ENCODE measurements around the gene NFIC.
A peak's percentile ranks its signal among the peaks of the same experiment; 100 is the strongest.

The NFIC gene

DNA sequence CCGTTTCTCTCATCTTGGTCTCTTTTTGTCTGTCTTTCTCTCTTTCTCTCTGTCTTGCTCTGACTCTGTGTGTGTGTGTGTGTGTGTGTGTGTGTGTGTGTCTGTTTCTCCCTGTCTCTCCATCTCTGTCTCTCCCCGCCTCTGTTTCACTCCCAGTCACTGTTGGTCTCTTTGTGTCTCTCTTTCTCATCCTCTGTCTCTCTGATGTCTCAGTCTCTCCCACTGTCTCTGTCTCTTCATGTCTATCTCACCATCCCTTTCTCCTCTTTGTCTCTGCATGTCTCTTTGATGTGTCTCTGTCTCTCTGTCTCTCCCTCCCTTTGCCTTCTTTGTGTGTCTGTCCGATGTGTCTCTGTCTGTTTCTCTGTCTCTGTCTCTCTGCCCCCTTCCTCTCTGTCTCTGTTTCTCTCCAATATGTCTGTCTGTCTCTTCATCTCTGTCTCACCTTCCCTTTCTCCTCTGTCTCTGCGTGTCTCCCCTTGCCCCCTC, 2.5 kb downstream of the NFIC start:
- peak overlapping the region; percentile 82 for H3K4me3 ChIP-seq (replicated peaks; ENCODE audit: low read depth, low read length)
- TF ChIP-seq, protein P1, sequence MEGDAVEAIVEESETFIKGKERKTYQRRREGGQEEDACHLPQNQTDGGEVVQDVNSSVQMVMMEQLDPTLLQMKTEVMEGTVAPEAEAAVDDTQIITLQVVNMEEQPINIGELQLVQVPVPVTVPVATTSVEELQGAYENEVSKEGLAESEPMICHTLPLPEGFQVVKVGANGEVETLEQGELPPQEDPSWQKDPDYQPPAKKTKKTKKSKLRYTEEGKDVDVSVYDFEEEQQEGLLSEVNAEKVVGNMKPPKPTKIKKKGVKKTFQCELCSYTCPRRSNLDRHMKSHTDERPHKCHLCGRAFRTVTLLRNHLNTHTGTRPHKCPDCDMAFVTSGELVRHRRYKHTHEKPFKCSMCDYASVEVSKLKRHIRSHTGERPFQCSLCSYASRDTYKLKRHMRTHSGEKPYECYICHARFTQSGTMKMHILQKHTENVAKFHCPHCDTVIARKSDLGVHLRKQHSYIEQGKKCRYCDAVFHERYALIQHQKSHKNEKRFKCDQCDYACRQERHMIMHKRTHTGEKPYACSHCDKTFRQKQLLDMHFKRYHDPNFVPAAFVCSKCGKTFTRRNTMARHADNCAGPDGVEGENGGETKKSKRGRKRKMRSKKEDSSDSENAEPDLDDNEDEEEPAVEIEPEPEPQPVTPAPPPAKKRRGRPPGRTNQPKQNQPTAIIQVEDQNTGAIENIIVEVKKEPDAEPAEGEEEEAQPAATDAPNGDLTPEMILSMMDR (IDR thresholded peaks at IDR 0.05; ENCODE audit: low read depth, low read length, missing control alignments): no peak
- no peak for DNase-seq (ENCODE audit: extremely low read depth, low read depth)

DNA sequence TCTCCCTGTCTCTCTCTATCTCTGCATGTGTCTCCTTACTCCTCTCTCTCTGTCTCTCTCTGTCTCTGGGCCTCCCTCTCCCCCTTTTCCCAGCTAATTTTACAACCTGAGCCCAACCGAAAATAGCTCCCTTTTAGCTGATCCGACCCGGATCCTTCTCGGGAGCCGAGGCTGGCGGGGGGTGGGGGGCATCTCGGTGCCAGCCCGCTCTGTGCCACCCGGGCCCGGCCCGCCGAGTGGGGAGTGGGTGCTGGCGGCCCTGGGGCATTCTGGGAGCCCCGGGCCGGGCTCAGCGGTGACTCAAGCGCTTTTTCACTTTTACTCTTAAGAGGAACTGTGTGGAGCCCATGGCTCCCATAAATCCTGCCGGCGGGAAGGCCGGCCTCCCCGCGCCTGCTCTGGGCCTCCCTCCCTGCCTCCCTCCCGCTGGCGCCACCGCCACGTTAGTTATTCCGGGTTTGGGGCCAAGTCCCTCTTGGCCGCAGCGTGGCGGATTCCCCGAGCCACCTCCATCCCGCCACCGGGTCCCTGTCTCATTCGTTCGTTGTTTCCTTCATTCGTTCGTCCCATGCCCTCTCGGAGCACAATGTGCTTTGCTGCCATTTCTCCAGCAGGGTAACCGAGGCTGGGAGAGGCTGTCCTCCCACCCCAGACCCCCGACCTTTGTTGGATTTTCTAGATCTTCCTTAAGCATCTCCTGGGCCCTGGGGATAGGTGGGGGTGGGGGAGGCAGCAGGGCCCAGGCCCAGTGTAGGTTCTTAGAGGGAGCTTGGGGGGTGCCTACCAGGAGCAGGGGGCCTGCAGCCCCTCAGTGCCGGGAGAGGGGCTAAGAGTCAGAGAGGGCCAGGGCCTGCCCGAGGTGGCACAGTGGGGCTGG, 3.2 kb downstream of the NFIC start:
- TF ChIP-seq, protein P1 (IDR thresholded peaks at IDR 0.05; ENCODE audit: low read depth, low read length, missing control alignments): no peak
- peak overlapping the region; percentile 82 for H3K4me3 ChIP-seq (replicated peaks; ENCODE audit: low read depth, low read length)
- DNase-seq (ENCODE audit: extremely low read depth, low read depth): no peak

DNA sequence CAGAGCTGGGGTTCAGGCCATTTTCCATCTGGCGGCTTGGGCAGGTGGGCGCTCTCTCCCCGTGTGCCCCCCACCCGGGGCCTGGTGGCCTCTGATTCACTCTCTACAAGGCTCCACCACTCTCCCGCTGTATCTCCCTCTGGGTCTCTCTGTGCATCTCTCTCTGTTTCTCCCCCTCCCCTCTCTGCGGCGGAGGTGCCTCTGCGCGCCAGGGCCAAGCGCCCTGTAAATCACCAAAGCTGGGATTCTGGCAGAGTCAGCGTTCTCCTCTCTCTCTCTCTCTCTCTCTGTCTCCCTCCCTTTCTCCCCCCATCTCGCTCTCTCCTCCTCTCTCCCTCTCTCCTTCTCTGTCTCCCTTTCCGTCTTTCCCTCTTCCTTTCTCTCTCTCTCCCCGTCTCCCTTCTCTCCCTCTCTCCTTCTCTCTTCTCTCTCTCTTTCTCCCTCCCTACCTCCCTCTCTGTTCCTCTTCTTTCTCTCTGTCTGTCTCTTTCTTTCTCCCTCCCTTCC, 3.9 kb downstream of the NFIC start:
- no peak for DNase-seq (ENCODE audit: extremely low read depth, low read depth)
- H3K4me3 ChIP-seq (replicated peaks; ENCODE audit: low read depth, low read length): peak overlapping the region; percentile 82
- TF ChIP-seq, protein P1 (IDR thresholded peaks at IDR 0.05; ENCODE audit: low read depth, low read length, missing control alignments): no peak

DNA sequence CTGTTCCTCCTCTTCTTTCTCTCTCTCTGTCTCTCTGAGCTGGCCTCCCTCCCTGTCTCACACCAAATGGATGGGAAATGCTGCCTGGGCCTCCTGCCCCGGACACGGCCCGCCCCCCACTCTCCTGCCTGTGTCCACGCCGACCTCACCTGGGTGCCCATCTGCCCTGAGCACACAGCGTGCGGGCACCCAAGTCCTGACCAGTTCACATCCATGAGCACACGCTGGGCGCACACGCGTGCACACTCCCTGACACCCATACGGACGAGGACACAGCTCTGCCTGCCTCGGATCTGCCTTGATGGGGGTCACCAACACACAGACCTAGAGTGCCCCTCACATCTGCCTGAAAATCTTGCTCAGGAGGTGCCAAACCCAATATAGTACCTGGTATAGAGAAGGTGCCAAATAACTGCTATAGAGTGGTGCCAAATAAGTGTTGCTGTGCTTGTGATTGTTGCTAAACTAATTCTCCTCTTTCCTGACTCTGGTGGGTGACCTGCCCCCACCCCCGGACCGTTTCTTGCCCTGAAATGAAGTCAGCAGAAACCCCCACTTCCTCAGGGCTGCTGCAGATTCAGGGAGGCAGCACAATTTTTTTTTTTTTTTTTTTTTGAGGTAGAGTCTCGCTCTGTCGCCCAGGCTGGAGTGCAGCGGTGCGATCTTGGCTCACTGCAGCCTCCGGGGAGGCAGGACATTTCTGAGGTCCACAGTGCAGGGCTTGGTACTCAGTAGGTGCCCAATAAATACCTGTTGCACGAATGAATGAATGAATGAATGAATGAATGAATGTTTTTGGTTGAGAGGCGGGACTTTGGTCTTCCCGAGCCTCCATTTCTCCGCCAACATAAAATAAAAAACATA, 4.6 kb downstream of the NFIC start:
- H3K4me3 ChIP-seq (replicated peaks; ENCODE audit: low read depth, low read length): peak overlapping the region; percentile 82
- DNase-seq (ENCODE audit: extremely low read depth, low read depth): no peak
- TF ChIP-seq, protein P1 (IDR thresholded peaks at IDR 0.05; ENCODE audit: low read depth, low read length, missing control alignments): no peak

DNA sequence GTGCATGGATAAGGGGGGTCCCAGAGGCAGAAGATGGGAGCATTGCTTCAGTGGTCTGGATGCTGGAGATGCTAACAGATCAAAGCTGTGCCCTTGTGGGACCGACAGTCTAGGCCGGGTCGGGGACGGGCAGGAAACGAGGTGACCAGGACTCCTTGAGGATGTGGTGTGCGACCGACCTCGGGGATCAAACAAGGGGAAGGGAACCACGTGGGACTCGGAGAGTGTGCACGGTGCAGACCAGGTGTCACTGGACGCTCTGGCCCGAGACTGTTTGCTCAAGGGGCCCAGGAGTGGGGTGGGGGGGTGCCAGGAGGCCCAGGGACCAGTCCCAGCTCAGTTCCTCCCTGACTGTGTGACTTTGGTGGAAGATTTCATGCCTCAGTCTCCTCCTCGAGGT, 6.0 kb downstream of the NFIC start:
- no peak overlapping the region for H3K4me3 ChIP-seq (replicated peaks; ENCODE audit: low read depth, low read length)
- no peak for DNase-seq (ENCODE audit: extremely low read depth, low read depth)
- TF ChIP-seq, protein P1 (IDR thresholded peaks at IDR 0.05; ENCODE audit: low read depth, low read length, missing control alignments): no peak

DNA sequence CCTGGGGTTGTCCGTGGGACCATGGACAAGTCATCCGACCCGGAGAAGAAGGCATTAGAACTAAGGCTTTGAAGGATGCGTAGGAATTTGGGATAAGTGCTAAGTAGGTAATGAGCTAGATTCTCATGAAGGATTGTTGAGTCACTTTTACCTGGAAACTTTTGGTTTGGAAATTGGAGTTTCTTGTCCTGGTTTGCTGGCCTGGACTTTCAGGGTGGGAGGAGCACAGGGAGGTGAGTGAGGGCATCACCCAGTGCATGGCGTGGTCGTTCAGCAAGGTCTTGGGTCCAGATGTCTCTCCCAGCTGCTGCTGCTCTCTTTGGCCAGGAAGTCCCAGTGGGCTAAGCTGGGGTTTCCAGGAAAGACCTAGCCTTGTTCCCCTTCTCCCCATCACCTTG, 7.6 kb downstream of the NFIC start:
- DNase-seq (ENCODE audit: extremely low read depth, low read depth): no peak
- TF ChIP-seq, protein P1 (IDR thresholded peaks at IDR 0.05; ENCODE audit: low read depth, low read length, missing control alignments): no peak
- no peak overlapping the region for H3K4me3 ChIP-seq (replicated peaks; ENCODE audit: low read depth, low read length)
